ENCODE measurements around the gene MMP1. TPM values are rescaled to one million over a fixed set of nuclear protein-coding genes. Genes with fewer than 3 reads are reported as not detected.

The MMP1 gene
- total and polyA plus RNA-seq, 2 of the 13 experiments (the other 11 are each of a cell fraction or from before 2014, with no cell fraction given) = 0.09 to 0.21 TPM

DNA sequence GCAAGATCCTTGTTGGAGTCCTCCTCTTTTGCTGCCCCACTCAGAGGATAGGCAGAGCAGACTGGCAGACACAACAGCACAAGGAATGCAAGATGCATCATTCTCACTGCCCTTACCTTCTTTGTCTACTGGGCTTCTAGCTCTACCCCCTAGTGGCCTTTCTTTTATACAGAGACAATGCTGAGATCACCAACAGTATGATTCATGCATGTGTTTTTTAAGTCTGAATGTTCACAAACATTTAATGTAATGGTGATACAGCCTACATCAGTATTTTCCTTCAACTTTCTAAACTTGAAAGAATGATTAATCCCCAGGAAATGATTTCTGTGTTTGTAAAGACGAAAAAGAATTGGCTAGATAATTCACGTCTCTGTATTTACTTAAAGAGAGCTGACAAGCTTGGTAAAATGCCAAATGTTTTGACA, 17.5 kb downstream of the MMP1 start, which contains the start of gene MMP10:
MMP10 (minus strand) TSS at position 138 of the 428 bp plus-strand sequence; CDS start at position 101, 37 bp downstream.
- in situ Hi-C loops (cut with HindIII; ENCODE audit: extremely low pct_ligation_motif_present, low pct_unique_long_range_greater_than_20kb) = no loop called here
- POLR2A ChIA-PET = no interaction called here
- no peak within 1 kb of the TSS for H3K9ac ChIP-seq (ENCODE audit: insufficient read depth, low read depth, low read length)

DNA sequence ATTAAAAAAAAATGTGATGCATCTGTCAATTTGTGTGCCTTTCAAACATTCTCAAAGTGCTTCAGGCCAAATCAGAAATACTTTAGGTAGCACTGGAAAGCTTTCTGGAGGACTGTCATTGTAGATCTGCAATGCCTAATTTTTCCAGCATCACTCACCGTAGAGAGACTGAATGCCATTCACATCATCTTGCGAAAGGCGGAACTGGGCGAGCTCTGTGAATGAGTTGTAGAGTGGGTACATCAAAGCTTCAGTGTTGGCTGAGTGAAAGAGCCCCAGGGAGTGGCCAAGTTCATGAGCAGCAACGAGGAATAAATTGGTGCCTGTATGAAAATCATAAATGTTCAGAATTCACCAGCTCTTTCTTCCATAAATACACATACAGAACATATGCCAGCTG, 21.5 kb downstream of the MMP1 start:
- Histone ChIP-seq H3K36me3 (replicated peaks in 1 of 2; ENCODE audit: control insufficient read depth in 1 of 2, insufficient read depth in 2 of 2, low read length in 2 of 2) (no peaks in the 10 kb centered on the region), H3K27ac (ENCODE audit: extremely low read length, insufficient read depth, low read length) (no peak overlapping the region), H3K79me2 (ENCODE audit: insufficient read depth, low read length) (no peaks in the 10 kb centered on the region), H2AFZ (ENCODE audit: low read length) (no peak overlapping the region), H3K9ac (ENCODE audit: insufficient read depth, low read depth, low read length) (no peak overlapping the region), H4K20me1 (ENCODE audit: insufficient read depth, low read length) (no peaks in the 10 kb centered on the region), H3K4me1 (ENCODE audit: insufficient read depth, low read length) (no peaks in the 10 kb centered on the region), H3K9me3 (ENCODE audit: low read length) (no peaks in the 10 kb centered on the region), H3K4me3 (replicated peaks in 1 of 3; ENCODE audit: insufficient read depth in 1 of 3, low read depth in 2 of 3, low read length in 3 of 3) (no peak overlapping the region), H3K4me2 (ENCODE audit: low read depth, low read length) (no peak overlapping the region), H3K27me3 (ENCODE audit: control insufficient read depth in 1 of 2, insufficient read depth in 2 of 2, low read length in 2 of 2) (no peaks in the 10 kb centered on the region)
- in situ Hi-C loops (cut with HindIII; ENCODE audit: extremely low pct_ligation_motif_present, low pct_unique_long_range_greater_than_20kb) (no loop called here), intact Hi-C loops (cut with micrococcal nuclease; ENCODE audit: unreplicated experiment) (no loop called here)
- POLR2A ChIA-PET = no interaction called here
- 38% methylated on average over 5 of the region's 5 CpGs for WGBS (ENCODE audit: low lambda C conversion rate)
- DNase-seq (ENCODE audit: low spot score) = no peak
- no peak for FAIRE-seq
- TF ChIP-seq NKX3-1 (CRISPR knock-in tag; IDR thresholded peaks at IDR 0.05) (no peak), TOPORS (CRISPR knock-in tag; IDR thresholded peaks at IDR 0.05) (no peak), TRIM24 (CRISPR knock-in tag; IDR thresholded peaks at IDR 0.05) (no peak), PRMT3 (CRISPR knock-in tag; IDR thresholded peaks at IDR 0.05; ENCODE audit: borderline replicate concordance, low read depth) (no peak), GFI1 (CRISPR knock-in tag; IDR thresholded peaks at IDR 0.05; ENCODE audit: borderline replicate concordance) (no peak), RAD51 (IDR thresholded peaks at IDR 0.05; ENCODE audit: borderline replicate concordance) (no peak), NR2F1 (CRISPR knock-in tag; IDR thresholded peaks at IDR 0.05) (no peak), ZNF33A (CRISPR knock-in tag; IDR thresholded peaks at IDR 0.05; ENCODE audit: borderline replicate concordance) (no peak), ZFY (CRISPR knock-in tag; IDR thresholded peaks at IDR 0.05) (no peak)
- TF ChIP-seq, protein P1, sequence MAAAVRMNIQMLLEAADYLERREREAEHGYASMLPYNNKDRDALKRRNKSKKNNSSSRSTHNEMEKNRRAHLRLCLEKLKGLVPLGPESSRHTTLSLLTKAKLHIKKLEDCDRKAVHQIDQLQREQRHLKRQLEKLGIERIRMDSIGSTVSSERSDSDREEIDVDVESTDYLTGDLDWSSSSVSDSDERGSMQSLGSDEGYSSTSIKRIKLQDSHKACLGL (CRISPR knock-in tag; IDR thresholded peaks at IDR 0.05) = no peak
- no peak for ATAC-seq
- CTCF ChIA-PET (ENCODE audit: low intra/inter-chr PET ratio, low total read pairs) = no interaction called here
- BruUV-seq (replicated peaks) = no TSS peak

More for the DNA sequence above, 17.5 kb downstream of the MMP1 start, which contains the start of gene MMP10:
- H3K4me3 ChIP-seq (replicated peaks in 1 of 3; ENCODE audit: insufficient read depth in 1 of 3, low read depth in 2 of 3, low read length in 3 of 3) = no peak within 1 kb of the TSS
- ATAC-seq (peak; percentile 80), FAIRE-seq (no peak), DNase-seq (ENCODE audit: low spot score) (peak; percentile 21)
- CTCF ChIA-PET (ENCODE audit: low intra/inter-chr PET ratio, low total read pairs) = no interaction called here
- no peaks in the 10 kb centered on the region for H3K79me2 ChIP-seq (ENCODE audit: insufficient read depth, low read length)
- H3K9me3 ChIP-seq (ENCODE audit: low read length) = no peaks in the 10 kb centered on the region
- no peaks in the 10 kb centered on the region for H3K4me1 ChIP-seq (ENCODE audit: insufficient read depth, low read length)
- no TSS peak for BruUV-seq (replicated peaks)
- H3K4me2 ChIP-seq (ENCODE audit: low read depth, low read length) = no peak within 1 kb of the TSS
- no peaks in the 10 kb centered on the region for H3K36me3 ChIP-seq (replicated peaks in 1 of 2; ENCODE audit: control insufficient read depth in 1 of 2, insufficient read depth in 2 of 2, low read length in 2 of 2)
- no peak within 1 kb of the TSS for H3K27ac ChIP-seq (ENCODE audit: extremely low read length, insufficient read depth, low read length)
- 9% methylated on average over 2 of the region's 2 CpGs for WGBS (ENCODE audit: low lambda C conversion rate)
- intact Hi-C loops (cut with micrococcal nuclease; ENCODE audit: unreplicated experiment) = no loop called here
- no peaks in the 10 kb centered on the region for H4K20me1 ChIP-seq (ENCODE audit: insufficient read depth, low read length)
- TF ChIP-seq, protein P2, sequence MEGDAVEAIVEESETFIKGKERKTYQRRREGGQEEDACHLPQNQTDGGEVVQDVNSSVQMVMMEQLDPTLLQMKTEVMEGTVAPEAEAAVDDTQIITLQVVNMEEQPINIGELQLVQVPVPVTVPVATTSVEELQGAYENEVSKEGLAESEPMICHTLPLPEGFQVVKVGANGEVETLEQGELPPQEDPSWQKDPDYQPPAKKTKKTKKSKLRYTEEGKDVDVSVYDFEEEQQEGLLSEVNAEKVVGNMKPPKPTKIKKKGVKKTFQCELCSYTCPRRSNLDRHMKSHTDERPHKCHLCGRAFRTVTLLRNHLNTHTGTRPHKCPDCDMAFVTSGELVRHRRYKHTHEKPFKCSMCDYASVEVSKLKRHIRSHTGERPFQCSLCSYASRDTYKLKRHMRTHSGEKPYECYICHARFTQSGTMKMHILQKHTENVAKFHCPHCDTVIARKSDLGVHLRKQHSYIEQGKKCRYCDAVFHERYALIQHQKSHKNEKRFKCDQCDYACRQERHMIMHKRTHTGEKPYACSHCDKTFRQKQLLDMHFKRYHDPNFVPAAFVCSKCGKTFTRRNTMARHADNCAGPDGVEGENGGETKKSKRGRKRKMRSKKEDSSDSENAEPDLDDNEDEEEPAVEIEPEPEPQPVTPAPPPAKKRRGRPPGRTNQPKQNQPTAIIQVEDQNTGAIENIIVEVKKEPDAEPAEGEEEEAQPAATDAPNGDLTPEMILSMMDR (CRISPR knock-in tag; IDR thresholded peaks at IDR 0.05) = peak; percentile 18; the same call in 1 of the 2 replicates
- TF ChIP-seq CHD4 (IDR thresholded peaks at IDR 0.05; ENCODE audit: borderline replicate concordance, low read length) (no peak), ZNF713 (CRISPR knock-in tag; IDR thresholded peaks at IDR 0.05) (no peak)
- H2AFZ ChIP-seq (ENCODE audit: low read length) = no peak within 1 kb of the TSS
- no peaks in the 10 kb centered on the region for H3K27me3 ChIP-seq (ENCODE audit: control insufficient read depth in 1 of 2, insufficient read depth in 2 of 2, low read length in 2 of 2)

All from HepG2 (cell line).